ENCODE results near the gene UBE2V1.
"Not testable (repeated sequence)": the region's sequence is repeated elsewhere in the genome, so short reads cannot be mapped to it uniquely, and the experiment has no call there.

UBE2V1 gene

DNA sequence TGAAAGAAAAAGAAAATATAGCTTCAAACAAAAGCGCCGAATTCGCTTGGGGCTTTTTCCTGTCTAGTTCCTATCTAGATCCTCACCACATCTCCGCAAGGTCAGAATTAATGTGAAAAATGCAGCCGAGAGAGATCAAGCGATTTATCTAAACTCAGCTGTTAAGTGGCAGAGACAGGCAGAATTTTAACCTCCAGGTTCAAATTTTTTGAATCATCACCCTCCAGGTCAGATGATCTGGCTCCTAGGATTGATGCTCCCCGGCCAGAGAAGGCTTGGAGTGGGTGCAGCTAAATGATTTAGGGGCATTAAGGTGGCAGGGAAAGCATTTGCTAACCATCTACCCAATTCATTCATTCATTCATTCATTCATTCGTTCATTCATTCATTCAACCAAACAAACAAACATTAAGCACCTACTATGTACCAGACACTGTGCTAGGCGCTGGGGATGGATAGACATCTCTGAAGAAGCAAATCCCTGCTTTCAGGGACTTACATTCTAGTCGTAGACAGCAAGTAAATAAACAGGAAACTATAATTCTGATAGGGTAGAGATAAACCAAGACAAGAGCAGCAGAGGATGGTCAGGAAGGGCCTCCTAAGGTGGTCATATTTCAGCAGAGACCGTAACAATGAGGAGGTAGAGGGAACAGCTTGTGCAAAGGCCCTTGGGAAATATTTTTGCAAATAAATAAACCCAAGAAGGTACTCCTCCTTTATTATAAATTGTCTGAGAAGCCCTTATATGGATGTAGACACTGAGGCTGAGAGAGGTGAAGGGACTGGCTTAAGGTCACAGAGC lies 672 bp upstream of the UBE2V1 start:
- DNase-seq = no peak

DNA sequence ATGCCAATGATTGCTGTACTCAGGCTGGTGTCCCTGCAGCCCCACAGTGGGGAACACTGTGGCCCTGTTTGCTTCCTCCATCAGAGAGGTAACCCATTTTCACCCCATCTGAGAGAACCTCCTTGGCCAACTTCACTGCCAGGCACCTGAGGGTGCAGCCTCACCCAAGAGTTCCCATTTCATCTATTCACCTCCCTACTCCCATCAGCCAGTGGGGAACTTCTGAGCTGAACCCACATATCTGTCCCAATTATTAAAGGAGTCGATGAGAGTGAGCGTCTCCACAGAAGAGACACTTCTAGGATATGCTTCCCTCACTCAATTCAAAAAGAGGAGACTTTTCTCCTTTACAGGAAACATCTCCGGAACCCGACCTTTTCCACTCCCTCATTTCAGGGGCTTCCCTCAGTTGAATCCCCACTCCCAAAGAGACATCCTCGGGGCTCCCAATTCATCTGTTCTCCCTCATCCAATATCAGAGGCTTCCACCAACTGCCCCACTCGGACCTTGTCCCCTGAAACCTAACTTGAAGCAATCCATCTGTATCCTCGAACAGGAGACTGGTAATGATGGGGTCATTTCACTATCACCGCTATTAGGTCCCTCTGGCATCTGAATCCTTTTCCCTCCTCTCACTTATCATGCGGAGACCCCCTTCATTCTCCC lies 988 bp downstream of the UBE2V1 start:
- DNase-seq = no peak

DNA sequence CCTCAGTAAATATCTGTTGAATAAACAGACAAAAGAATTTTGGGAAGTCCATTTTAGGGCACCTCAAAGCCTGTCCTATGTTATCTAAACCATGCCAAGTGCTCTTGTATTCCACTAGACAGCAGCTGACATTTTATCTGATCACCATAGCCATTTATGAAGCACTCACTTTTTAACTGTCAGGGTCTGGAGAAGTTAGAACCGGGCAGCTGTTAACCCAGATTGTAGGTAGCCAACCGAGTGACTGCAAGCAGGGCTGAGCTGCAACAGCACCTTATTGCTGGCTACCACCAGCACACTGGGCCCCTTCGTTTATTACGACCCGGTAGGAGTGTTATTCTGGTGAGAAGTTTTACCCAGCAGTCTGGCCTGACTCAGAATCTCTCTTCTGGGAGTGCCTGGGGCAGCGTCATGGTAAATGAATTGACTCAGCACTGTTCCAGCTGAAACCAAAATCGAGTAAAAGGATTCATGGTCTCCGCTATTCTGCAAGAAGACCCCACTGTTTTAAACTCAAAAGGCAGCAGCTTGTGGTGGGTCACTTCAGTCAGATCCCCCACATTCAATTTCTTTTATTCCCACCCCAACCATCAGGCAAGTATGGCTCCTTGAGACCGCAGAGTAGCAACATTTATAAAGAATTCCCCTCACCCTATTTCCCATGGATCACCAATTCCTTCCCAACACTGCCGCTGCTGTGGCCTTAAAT lies 1.7 kb downstream of the UBE2V1 start:
- DNase-seq = no peak

DNA sequence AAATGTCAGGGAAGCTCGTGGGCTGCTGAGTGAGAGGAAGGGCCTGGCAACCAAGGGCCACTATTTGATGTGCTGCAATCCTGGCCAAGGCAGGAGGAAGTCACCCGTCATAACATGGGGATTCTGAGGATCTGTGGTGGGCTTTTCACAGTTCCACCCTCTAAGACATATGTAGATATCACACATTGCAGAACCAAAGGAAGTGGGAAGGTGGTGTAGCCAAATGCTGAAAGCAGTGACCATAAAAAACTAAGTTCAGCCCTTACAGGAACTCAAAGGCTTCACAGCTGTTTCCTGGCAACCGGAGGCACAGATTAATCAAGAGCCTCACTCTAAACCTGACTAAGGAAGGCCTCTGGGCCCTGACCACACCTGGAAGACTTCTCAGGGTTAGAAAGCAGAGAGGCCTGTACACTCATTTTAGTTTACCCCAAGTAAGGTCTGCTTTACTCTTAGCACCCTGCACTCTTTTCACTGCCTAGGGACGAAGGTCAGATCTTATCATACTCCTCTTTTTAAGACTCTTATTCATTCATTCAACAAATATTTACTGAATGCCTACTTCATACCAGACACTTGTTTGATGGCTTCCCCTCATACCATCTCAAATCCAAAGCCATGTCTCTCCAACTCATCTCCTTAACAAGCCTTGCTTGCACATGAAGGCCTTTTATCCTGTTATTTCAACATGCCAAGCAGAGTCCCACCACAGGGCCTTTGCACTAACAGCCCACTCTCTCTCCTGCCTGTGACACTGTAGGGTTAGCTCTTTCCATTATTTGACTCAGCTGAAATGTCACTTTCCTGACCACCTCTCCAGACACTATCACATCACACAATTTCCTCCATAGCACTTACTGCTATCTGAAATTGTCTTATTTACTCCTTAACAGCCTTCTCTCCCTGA lies 2.6 kb downstream of the UBE2V1 start:
- DNase-seq = no peak

DNA sequence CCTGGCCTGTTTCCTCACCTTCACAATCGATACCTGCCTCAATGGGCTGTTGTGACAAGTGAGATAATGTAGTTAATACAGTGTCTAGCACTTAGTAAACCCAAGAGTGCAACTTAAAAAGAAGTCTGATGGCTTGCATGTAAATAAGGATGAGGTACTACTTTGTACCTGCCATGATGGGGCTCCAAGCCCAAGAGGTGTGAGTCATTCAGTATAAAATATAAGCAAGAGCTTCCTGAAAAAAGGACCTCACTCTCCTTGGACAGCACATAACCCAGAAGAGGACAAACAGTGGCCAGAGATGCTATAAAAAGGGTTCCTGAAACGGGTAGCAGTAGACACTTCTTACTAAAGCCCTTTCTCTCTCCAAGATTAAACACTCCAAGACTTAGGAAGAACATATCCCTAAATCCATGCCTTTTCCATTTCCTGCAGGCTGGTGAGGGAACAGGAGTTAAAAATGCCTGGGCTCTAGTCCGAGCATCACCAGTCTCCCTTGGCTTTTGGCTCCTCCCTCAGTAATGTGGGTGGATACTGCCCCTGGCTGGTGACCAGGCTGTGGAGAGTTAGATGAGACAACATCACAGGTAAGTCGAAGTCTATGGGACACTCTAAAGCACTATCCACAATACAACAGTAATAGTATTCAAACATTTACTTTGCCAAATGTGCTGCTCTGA lies 4.3 kb downstream of the UBE2V1 start:
- DNase-seq = no peak

DNA sequence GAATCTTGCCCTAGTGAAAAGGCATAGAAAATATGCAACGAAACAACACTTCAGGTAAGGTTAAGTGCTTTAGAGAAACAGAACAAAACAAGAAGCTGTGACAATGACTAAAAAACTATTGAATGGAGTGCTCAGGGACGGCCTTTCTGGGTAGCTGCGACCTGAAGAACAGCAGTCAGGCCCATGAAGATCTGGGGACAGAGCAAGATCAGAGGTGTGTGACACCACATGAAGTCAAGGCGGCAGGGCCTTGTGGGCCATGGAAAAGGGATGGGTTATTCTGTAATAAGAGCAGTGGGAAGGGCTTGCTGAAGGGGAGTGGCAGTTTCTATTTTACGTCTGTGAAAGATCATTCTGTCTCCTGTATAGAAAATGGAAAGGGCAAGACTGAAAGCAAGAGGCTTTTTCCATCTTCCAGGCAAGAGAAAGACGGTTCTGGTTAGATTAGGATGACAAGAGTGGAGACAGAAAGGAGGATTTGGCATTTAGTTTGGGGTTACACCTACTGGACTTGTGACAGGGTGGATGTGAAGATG lies 5.1 kb downstream of the UBE2V1 start:
- no peak for DNase-seq

DNA sequence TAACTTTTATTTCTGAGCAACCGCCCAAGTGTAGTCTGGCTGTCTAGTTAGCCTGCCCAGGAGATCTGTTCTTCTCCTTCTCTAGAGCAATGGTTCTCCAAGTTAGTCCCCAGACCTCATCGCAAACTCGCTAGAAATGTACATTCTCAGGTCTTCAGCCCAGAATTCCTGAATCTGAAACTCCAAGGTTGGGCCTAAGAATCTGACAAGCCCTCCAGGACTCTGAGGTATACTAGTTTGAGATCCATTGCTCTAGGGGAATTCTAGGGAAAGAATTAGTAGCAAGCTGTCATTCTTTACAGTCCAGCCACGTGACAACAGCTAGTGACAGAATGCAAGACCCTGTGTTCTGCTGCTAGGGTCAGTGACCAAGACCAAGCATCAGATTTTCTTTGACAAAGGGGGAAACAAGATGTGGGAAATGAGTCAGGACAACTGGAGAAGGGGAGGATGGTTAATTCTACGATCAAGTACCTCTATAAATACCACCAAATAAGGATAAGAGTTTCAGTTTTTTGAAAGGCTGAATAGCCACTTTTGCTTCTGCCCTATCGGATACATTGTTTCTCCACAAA lies 5.8 kb downstream of the UBE2V1 start:
- no peak for DNase-seq

DNA sequence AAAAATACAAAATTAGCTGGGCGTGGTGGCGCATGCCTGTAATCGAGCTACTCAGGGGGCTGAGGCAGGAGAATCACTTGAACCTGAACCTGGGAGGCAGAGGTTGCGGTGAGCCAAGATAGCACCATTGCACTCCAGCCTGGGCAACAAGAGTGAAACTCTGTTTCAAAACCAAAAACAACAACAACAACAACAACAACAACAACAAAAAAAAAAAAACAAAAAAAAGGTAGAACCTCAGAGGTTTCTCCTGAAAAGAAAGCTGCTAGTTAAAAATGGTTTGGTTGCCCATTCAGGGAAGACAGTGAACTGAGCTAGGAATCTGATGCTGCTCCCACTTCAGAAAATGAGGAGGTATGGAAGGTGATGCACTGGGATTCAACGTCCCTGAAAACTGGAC lies 6.3 kb downstream of the UBE2V1 start:
- not testable (repeated sequence) for DNase-seq

DNA sequence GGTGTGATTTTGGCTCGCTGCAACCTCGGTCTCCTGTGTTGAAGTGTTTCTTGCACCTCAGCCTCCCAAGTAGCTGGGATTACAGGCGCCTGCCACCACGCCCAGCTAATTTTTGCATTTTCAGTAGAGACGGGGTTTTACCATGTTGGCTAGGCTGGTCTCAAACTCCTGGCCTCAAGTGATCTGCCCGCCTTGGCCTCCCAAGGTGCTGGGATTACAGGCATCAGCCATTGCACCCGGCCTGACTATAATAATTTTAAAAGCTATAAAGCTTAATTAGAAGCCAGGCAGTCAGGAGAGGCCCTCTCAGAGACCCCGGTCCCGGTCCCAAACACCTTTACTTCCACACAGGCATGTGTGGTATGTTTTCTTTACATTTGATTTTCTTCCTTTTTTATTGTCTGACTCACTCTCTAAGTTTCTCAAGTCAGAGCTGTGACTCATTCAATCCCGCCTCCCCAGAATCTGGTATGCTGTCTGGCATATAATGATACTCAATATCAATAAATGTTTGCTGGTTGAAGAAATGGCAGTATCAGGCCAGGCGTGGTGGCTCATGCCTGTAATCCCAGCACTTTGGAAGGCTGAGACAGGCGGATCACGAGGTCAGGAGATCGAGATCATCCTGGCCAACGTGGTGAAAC lies 9.4 kb downstream of the UBE2V1 start:
- DNase-seq = not testable (repeated sequence)

DNA sequence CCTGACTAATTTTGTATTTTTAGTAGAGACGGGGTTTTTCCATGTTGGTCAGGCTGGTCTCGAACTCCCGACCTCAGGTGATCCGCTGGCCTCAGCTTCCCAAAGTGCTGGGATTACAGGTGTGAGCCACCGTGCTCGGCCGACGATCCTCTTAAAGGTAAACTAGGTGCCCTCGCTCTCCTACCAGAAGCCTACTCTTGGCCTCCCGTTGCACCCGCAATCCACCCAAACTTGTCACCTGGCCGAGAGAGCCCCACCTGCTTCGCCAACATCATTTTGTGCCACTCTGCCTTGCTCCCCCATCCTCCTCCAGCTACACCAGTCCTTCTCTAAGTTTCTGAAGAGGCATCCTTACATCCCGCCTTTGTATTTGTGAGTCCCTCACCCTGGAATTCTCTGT lies 10.4 kb downstream of the UBE2V1 start:
- not testable (repeated sequence) for DNase-seq

DNA sequence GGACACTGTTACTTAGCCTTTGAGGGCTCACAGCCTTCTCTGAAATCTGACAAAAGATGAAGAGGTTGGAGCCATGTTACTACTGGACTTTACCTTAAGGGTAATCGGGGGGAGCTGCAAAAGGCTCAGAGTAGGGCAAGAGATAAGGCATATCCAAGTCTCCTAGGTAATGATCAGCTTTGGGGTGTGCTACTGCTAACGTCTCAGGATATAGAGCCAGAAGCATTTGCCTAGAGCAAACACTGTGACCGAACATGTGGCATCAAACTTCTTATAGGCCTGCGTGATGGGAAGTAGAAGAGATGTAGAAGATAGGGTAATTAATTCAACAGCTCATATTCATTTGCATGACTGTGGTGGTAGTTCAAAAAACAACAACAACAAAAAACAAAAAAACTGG lies 11.1 kb downstream of the UBE2V1 start:
- no peak for DNase-seq

DNA sequence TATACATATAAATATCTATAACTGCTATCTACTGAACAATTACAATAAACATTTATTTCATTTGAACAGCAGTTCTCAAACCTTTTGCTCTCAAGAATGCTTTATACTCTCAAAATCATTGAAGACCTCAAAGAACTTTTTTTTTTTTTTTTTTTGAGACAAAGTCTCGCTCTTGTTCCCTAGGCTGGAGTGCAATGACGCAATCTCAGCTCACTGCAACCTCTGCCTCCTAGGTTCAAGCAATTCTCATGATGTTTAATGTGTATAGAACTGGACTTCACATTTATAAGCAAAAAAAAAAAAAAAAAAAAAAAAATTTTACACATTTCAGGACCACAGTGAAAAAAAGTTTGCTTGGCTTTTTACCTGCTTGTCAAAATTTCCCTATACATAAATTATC lies 11.7 kb downstream of the UBE2V1 start:
- no peak for DNase-seq

DNA sequence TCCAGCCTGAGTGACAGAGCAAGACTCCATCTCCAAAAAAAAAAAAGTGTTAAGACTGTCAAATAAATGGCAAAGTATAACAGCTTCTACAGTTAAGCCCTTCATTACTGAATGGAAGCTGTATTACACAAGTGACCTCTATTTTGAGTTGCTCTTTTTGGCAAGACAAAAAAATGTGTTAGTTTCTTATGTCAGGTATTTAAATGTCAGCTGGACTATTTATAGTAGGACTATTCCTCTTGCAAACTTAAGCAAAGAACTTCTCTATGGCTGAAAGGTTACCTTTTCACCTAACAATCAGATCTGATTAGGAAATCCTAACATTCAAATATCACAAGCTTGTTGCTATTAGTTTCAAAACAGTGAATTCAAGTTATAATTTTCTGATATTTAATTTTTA lies 12.4 kb downstream of the UBE2V1 start:
- DNase-seq = no peak

DNA sequence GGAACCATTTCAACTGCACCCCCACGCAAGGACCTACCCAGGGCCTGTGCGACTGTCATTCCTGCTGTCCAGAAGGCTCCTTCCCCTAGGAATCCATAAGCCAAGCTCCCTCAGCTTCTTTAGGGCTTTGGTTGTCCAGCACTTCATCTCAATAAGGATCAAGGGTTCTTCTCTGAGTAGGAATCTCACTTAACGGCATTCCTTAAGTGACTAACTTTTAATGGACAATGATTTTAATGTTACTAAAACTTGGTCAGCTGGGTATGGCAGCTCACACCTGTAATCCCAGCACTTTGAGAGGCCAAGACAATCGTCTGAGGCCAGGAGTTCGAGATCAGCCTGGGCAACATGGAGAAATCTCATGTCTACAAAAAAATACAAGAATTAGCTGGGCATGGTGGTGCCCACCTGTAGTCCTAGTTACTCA lies 13.4 kb downstream of the UBE2V1 start:
- DNase-seq = no peak

DNA sequence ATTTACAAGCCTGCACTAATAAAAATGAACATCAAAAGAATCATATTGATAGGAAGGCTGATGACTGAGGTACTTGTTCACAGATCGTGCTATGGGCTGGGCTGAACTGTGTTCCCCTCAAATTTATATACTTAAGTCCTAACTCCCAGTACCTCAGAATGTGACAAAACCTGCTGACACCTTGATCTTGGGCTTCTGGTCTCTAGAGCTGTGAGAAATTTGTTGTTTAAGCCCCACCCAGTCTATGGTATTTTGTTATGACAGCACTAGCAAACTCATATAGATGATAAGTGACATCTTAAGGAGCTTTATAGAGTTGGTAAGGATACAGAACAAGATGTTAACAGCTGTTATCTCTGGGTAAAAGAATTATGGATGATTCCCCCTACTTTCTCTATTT lies 13.8 kb downstream of the UBE2V1 start:
- DNase-seq = no peak

DNA sequence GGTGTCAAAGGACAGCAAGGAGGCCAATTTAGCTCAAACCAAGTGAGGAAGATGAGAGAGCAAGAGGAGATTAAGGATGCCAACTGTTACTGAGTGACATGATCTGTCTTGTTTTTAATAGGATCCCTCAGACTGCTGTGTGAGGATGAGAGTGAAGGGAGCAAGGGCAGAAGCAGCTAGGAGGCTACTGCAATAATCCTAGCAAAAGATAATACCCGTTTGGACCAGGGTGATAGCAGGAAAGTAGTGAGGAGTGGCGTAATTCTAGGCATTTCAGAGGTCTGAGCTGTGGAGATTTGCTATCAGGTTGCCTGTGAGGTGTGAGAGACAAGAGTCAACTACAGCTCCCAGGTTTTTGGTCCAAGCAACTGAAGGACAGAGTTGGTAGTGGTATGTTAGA lies 14.7 kb downstream of the UBE2V1 start:
- DNase-seq = no peak

DNA sequence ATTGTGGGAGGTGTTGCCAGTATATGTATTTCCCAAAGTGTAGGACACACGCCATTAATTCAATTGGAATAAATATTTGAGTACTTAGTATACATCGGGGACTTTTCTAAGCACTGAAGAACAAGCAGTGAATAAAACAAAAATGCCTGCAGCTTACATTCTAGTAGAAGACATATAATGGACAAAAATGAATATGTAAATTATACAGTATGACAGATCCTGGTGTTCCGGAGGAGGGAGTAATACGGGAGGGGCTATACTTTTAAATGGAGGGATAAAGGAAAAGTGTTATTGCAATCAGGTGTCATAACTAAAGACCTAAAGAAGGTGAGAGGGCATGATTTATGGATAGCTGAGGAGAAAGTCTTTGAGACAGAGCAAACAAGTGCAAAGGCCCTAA lies 15.1 kb downstream of the UBE2V1 start:
- DNase-seq = no peak

DNA sequence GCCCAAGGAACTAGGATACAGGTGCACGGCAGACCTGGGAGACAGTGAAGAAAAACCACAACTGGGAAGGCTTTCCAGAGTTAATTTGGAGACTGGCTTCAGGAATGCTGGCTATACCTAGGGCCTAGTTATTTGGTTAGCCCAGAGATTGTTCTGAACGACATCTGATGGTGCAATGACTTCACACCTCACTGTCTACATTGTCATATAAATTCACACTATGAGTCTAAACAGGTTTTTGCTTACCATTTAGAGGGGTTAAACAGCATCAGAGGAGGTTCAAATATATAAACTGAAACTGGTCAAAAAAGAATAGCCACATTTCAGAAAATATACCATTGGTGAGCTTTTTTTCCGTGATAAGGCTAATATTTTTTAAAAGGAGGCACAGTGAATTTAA lies 16.7 kb downstream of the UBE2V1 start:
- no peak for DNase-seq

DNA sequence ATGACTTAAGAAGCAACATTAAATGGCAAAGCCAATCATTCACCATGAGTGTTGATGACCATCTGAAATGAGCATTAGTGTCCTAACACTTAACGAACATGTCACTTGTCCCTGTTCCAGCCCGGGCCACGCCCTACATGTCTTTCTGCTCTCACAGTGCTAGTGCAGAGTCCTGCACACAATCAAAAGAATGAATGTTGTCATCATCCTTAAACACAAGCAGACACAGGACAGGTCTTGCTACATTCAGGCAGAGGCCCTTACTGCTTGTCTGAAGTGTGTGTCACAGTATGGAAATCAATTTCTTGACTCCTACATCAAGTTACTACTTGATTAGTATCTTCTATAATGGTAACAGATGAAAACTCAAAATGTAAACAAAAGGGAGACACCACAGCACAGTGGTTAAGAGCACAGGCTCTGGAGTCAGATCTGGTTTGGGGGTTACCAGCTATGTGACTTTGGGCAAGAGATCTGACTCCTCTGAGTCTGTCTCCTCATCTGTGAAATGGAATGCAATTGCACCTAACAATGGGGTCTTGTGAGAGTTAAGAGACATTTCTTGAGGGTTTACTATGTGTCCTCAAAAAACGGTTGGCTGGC lies 17.4 kb downstream of the UBE2V1 start:
- DNase-seq = no peak

DNA sequence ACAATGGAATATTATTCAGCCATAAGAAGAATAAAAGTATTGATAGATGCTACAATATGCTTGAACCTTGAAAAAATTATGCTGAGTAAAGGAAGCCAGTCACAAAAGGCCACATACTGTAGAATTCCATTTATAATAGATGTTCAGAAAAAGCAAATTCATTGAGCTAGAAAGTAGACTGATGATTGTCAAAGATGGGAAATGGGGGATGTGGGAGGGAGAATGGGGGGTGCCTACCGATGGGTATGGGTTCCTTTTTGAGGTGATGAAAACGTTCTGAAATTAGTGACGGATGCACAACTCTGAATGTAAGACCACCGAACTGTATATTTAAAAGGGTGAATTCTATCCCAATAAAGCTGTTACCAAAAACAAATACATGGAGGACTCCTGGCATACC lies 18.4 kb downstream of the UBE2V1 start:
- no peak for DNase-seq

DNA sequence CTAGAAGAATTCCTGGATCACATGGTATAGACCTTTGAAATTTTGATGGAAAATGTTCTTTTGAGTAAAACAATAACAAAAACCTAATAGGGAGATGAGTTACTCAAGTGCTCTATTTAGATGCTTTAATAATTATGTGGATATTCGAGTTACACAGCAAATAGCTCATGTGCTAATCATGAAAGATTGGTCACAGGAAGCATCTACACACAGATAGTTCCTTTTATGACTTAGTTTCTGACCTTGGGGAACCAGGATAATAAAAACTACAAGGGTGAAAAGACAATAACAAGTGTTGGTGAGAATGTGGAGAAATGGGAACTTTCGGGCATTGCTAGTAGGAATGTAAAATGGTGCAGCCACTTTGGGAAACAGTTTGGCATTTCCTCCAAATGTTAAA lies 19.7 kb downstream of the UBE2V1 start:
- no peak for DNase-seq
